HEK293 (cell line): ENCODE measurements around the gene PHYKPL.

ENCODE experiments used
- ATF2 ChIP-seq: fragments of 450-650 bp; formaldehyde crosslinking; IDR thresholded peaks from 2 replicates; pipeline ENCODE4 v1.5.1; 2016; ENCODE audit warnings: missing biosample characterization, missing genetic modification characterization, low read depth
- RBAK ChIP-seq: fragments of 450-650 bp; formaldehyde crosslinking; IDR thresholded peaks from 2 replicates; pipeline ENCODE4 v1.5.1; 2016; ENCODE audit warnings: missing biosample characterization, missing genetic modification characterization
- SCRT2 ChIP-seq: fragments of 450-650 bp; formaldehyde crosslinking; IDR thresholded peaks from 2 replicates; pipeline ENCODE4 v1.5.1; 2016; ENCODE audit warnings: missing biosample characterization, missing genetic modification characterization
- ZBTB7A ChIP-seq: fragments of 450-650 bp; formaldehyde crosslinking; IDR thresholded peaks from 2 replicates; pipeline ENCODE4 v1.5.1; 2016; ENCODE audit warnings: low read depth, missing biosample characterization, missing genetic modification characterization
- ZNF2 ChIP-seq: fragments of 450-650 bp; formaldehyde crosslinking; IDR thresholded peaks from 2 replicates; pipeline ENCODE4 v1.5.1; 2016; ENCODE audit warnings: missing biosample characterization, missing genetic modification characterization
- ZNF266 ChIP-seq: fragments of 450-650 bp; formaldehyde crosslinking; IDR thresholded peaks from 2 replicates; pipeline ENCODE4 v1.5.1; 2016; ENCODE audit warnings: missing biosample characterization, missing genetic modification characterization, low read depth
- ZNF670 ChIP-seq: fragments of 450-650 bp; formaldehyde crosslinking; IDR thresholded peaks from 2 replicates; pipeline ENCODE4 v1.5.1; 2016; ENCODE audit warnings: missing biosample characterization, missing genetic modification characterization, low read depth
- TF ChIP-seq, protein P1 (sequence below): fragments of 450-650 bp; formaldehyde crosslinking; IDR thresholded peaks from 2 replicates; pipeline ENCODE4 v1.5.1; 2016; ENCODE audit warnings: missing biosample characterization, missing genetic modification characterization
- TF ChIP-seq, protein P2 (sequence below): fragments of 450-650 bp; formaldehyde crosslinking; IDR thresholded peaks from 2 replicates; pipeline ENCODE4 v1.5.1; 2016; ENCODE audit warnings: missing biosample characterization, missing genetic modification characterization

DNA sequence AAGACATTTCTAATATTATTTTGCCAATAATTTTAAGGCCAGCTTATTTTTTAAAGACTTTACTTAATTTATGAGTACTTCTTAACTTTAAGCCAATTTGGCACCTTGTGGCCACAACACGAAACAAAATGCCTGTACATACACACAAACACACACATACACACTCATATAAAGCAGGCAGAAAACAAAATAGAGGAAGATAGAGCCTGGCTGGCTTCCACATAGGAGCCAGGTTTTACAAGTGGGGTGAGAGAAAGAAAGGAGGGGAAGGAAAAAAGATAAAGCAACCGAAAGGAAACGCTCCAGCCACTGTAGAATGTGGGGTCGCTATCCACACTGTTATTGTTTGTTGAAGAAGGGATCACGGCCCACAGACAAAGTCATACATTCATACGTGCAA is 55.8 kb downstream of the PHYKPL start:
- TF ChIP-seq, protein P1, sequence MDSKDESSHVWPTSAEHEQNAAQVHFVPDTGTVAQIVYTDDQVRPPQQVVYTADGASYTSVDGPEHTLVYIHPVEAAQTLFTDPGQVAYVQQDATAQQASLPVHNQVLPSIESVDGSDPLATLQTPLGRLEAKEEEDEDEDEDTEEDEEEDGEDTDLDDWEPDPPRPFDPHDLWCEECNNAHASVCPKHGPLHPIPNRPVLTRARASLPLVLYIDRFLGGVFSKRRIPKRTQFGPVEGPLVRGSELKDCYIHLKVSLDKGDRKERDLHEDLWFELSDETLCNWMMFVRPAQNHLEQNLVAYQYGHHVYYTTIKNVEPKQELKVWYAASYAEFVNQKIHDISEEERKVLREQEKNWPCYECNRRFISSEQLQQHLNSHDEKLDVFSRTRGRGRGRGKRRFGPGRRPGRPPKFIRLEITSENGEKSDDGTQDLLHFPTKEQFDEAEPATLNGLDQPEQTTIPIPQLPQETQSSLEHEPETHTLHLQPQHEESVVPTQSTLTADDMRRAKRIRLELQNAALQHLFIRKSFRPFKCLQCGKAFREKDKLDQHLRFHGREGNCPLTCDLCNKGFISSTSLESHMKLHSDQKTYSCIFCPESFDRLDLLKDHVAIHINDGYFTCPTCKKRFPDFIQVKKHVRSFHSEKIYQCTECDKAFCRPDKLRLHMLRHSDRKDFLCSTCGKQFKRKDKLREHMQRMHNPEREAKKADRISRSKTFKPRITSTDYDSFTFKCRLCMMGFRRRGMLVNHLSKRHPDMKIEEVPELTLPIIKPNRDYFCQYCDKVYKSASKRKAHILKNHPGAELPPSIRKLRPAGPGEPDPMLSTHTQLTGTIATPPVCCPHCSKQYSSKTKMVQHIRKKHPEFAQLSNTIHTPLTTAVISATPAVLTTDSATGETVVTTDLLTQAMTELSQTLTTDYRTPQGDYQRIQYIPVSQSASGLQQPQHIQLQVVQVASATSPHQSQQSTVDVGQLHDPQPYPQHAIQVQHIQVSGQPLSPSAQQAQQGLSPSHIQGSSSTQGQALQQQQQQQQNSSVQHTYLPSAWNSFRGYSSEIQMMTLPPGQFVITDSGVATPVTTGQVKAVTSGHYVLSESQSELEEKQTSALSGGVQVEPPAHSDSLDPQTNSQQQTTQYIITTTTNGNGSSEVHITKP (tag by site-specific recombination): no peak
- TF ChIP-seq ZNF266 (tag by site-specific recombination) (no peak), ZBTB7A (tag by site-specific recombination) (no peak), SCRT2 (tag by site-specific recombination) (no peak), ATF2 (tag by site-specific recombination) (no peak), ZNF670 (tag by site-specific recombination) (no peak), ZNF2 (no peak), RBAK (no peak)
- TF ChIP-seq, protein P2, sequence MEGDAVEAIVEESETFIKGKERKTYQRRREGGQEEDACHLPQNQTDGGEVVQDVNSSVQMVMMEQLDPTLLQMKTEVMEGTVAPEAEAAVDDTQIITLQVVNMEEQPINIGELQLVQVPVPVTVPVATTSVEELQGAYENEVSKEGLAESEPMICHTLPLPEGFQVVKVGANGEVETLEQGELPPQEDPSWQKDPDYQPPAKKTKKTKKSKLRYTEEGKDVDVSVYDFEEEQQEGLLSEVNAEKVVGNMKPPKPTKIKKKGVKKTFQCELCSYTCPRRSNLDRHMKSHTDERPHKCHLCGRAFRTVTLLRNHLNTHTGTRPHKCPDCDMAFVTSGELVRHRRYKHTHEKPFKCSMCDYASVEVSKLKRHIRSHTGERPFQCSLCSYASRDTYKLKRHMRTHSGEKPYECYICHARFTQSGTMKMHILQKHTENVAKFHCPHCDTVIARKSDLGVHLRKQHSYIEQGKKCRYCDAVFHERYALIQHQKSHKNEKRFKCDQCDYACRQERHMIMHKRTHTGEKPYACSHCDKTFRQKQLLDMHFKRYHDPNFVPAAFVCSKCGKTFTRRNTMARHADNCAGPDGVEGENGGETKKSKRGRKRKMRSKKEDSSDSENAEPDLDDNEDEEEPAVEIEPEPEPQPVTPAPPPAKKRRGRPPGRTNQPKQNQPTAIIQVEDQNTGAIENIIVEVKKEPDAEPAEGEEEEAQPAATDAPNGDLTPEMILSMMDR: no peak
